ENCODE measurements around the gene ST7. TPM values are rescaled to one million over a fixed set of nuclear protein-coding genes. Genes with fewer than 3 reads are reported as not detected.

Gene ST7
- polyA plus RNA-seq, 2 of the 4 experiments (the other 2 are of a cell fraction) = 16.2 to 26.0 TPM

GRCh38 chr7:117038408-117038807, 85.1 kb downstream of the ST7 start:
- H3K4me1 ChIP-seq = peaks cover 11% of the 10 kb centered on the region; the same call in 1 of the 3 replicates
- no peak for DNase-seq (ENCODE audit: low read depth in 1 of 2, low spot score in 1 of 2)
- no peak for TF ChIP-seq NR3C1 (IDR thresholded peaks at IDR 0.05)
- no peak for TF ChIP-seq RCOR1 (IDR thresholded peaks at IDR 0.05; ENCODE audit: low read depth, low read length)
- TF ChIP-seq KDM5A (IDR thresholded peaks at IDR 0.05) = no peak
- no peak for TF ChIP-seq FOSB (CRISPR knock-in tag; IDR thresholded peaks at IDR 0.05)
- no peak for TF ChIP-seq ZNF302 (CRISPR knock-in tag; IDR thresholded peaks at IDR 0.05)
- H3K9me3 ChIP-seq = no peaks in the 10 kb centered on the region
- ATAC-seq = no peak
- no peak overlapping the region for H3K4me3 ChIP-seq
- H3K4me2 ChIP-seq = no peak overlapping the region
- FAIRE-seq = no peak
- no peak overlapping the region for H3K27ac ChIP-seq
- ChIA-PET POLR2A (no interaction called here), CTCF (no interaction called here)
- WGBS (ENCODE audit: missing lambda C conversion rate) = 72% methylated on average over 2 of the region's 2 CpGs

- ChIA-PET POLR2A (no interaction called here), CTCF (no interaction called here)
- H3K4me2 ChIP-seq = no peak overlapping the region
- no peaks in the 10 kb centered on the region for H3K9me3 ChIP-seq
- TF ChIP-seq ZC3H11A (IDR thresholded peaks at IDR 0.05) (no peak), ATOH8 (CRISPR knock-in tag; IDR thresholded peaks at IDR 0.05; ENCODE audit: low read depth) (no peak), ESRRA (IDR thresholded peaks at IDR 0.05; ENCODE audit: borderline replicate concordance, low read length) (no peak), CBX8 (IDR thresholded peaks at IDR 0.05) (no peak), NPAS2 (CRISPR knock-in tag; IDR thresholded peaks at IDR 0.05; ENCODE audit: borderline replicate concordance) (no peak), E2F6 (IDR thresholded peaks at IDR 0.05; ENCODE audit: borderline replicate concordance, low read depth) (no peak), CHD4 (IDR thresholded peaks at IDR 0.05; ENCODE audit: borderline replicate concordance) (no peak)
- 91% methylated on average over 2 of the region's 2 CpGs for WGBS (ENCODE audit: missing lambda C conversion rate)
- ATAC-seq (no peak), FAIRE-seq (no peak), DNase-seq (ENCODE audit: low read depth in 1 of 2, low spot score in 1 of 2) (no peak)
- H3K4me3 ChIP-seq = no peak overlapping the region
- 0 out of 3 replicates have a peak, but pooled peaks cover 3% of the 10 kb centered on the region for H3K4me1 ChIP-seq
- H3K27ac ChIP-seq = no peak overlapping the region
Observed at GRCh38 chr7:117041007-117041406, 87.7 kb downstream of the ST7 start.

- TF ChIP-seq JUN (IDR thresholded peaks at IDR 0.05) = no peak
- TF ChIP-seq NPAS2 (CRISPR knock-in tag; IDR thresholded peaks at IDR 0.05; ENCODE audit: borderline replicate concordance) = no peak
- no peak for TF ChIP-seq CEBPB (IDR thresholded peaks at IDR 0.05)
- no peak for TF ChIP-seq TP53 (CRISPR knock-in tag; IDR thresholded peaks at IDR 0.05)
- no peak for TF ChIP-seq RCOR1 (IDR thresholded peaks at IDR 0.05; ENCODE audit: low read depth, low read length)
- TF ChIP-seq FOXS1 (CRISPR knock-in tag; IDR thresholded peaks at IDR 0.05) = no peak
- TF ChIP-seq POLR2A (IDR thresholded peaks at IDR 0.05; ENCODE audit: low read length) = no peak
- no peak for TF ChIP-seq HES2 (IDR thresholded peaks at IDR 0.05)
- TF ChIP-seq JUNB (IDR thresholded peaks at IDR 0.05) = no peak
- no peak for TF ChIP-seq RNF2 (IDR thresholded peaks at IDR 0.05; ENCODE audit: borderline replicate concordance, low read depth)
- no peak for TF ChIP-seq REST (IDR thresholded peaks at IDR 0.05)
- no peak for TF ChIP-seq MAFK (IDR thresholded peaks at IDR 0.05; ENCODE audit: partially characterized antibody)
- TF ChIP-seq ELK1 (IDR thresholded peaks at IDR 0.05; ENCODE audit: low read depth, low read length) = no peak
- TF ChIP-seq PBX3 (IDR thresholded peaks at IDR 0.05) = no peak
- no peak for TF ChIP-seq MAZ (IDR thresholded peaks at IDR 0.05; ENCODE audit: borderline replicate concordance, low read depth, low read length)
- TF ChIP-seq FOSB (CRISPR knock-in tag; IDR thresholded peaks at IDR 0.05) = no peak
- H3K27ac ChIP-seq = no peak overlapping the region
- no peaks in the 10 kb centered on the region for H3K9me3 ChIP-seq
- DNase-seq (ENCODE audit: low read depth in 1 of 2, low spot score in 1 of 2) (no peak), ATAC-seq (no peak), FAIRE-seq (no peak)
- H3K4me1 ChIP-seq = 0 out of 3 replicates have a peak, but pooled peaks cover 3% of the 10 kb centered on the region
- ChIA-PET CTCF (no interaction called here), POLR2A (no interaction called here)
- WGBS (ENCODE audit: missing lambda C conversion rate) = 76% methylated on average over 3 of the region's 3 CpGs
- no peak overlapping the region for H3K4me3 ChIP-seq
- no peak overlapping the region for H3K4me2 ChIP-seq
Observed at GRCh38 chr7:117041822-117042221, 88.5 kb downstream of the ST7 start.
